Ureter (tissue), 1 donor: ENCODE data around the gene SLC1A1. TPM values are rescaled to one million over a fixed set of nuclear protein-coding genes. Genes with fewer than 3 reads are reported as not detected.
"Not testable (repeated sequence)": the region's sequence is repeated elsewhere in the genome, so short reads cannot be mapped to it uniquely, and the experiment has no call there.

Experiments used
- DNase-seq: peaks from one replicate; pipeline ENCODE4 v3.0.0-alpha.2; 2020; ENCODE audit warnings: low spot score
- total RNA-seq: library from RNA; stranded (reverse); gene quantifications from one replicate; pipeline ENCODE4 v1.2.4, GENCODE V29; 2023
- donor health status: DM: yes; HTN: yes; CAD: no.

The SLC1A1 gene
- total RNA-seq, 1 donor from 2014 or later: 5.0 TPM

GRCh38 chr9:4541856-4542255 lies 51.6 kb downstream of the SLC1A1 start:
- no peak for DNase-seq

- DNase-seq: not testable (repeated sequence)
Observed at GRCh38 chr9:4544714-4545113, 54.4 kb downstream of the SLC1A1 start.

- DNase-seq: no peak
Observed at GRCh38 chr9:4547016-4547415, 56.7 kb downstream of the SLC1A1 start.

DNA sequence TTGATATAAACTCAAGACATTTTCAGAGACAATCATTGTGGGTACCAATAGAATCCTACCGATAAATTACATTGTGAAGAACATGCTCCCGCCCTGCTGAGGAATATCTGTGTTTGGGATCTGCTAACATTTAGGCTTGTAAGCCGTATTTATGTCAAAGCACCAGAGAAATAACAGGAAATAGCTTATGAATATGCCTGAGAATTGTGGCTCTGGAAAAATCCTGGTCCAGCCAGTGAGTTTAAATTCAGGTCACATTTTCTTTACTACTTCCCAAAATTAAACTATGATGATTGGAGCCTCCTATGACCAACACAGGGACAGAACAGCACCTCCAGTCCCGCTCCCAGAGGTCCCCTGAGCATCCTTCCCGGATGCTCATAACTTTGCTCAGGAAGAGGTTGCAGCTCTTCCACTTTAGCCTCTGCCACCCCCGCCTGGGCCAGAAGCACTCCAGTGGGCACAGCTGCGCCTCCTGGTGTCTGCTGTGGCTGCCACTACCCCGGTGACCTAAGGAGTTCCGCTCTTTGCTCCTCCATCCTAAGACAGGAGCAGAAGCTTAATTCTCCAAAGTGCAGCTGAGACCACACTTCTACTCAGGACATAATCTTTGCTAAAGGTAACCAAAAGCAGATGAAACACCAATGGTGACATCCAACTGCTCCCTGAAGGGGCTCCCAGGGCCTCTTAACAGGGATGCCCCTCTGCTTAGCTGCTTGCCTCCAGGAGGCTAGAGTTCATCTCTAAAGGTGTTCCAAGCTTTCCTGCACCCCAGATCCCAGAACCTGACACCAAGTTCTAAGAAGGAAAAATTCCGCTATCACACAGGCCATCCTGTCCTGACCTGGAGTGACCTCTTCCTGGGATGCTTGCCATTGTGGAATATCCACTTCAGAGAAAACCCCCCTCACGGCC lies 58.8 kb downstream of the SLC1A1 start:
- DNase-seq: no peak

DNA sequence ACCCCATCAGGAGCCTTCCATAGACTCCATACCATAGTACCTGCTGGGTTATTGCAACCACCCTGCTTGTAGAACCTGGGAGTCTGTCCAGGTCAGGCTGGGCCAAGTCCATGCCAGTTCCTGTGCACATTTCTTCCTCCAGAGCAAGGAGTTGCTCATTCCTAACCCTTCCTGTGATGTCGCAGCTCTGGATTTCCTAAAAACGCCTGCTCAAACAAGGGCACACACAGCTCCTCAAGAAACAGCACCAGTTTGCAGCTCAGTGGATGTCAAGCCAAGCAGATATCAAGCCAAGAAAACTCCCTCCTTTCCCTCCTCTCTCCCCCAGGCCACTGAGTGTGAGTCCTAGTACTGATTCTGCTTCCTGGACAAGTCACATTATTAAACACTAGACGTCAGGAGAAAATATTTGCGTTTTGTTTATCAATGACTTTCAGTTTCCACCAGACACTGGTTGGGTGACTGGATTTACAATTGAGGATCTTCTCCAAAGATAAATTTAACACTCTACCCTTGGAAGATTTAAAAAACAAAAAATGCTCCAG lies 59.6 kb downstream of the SLC1A1 start:
- DNase-seq: no peak

DNA sequence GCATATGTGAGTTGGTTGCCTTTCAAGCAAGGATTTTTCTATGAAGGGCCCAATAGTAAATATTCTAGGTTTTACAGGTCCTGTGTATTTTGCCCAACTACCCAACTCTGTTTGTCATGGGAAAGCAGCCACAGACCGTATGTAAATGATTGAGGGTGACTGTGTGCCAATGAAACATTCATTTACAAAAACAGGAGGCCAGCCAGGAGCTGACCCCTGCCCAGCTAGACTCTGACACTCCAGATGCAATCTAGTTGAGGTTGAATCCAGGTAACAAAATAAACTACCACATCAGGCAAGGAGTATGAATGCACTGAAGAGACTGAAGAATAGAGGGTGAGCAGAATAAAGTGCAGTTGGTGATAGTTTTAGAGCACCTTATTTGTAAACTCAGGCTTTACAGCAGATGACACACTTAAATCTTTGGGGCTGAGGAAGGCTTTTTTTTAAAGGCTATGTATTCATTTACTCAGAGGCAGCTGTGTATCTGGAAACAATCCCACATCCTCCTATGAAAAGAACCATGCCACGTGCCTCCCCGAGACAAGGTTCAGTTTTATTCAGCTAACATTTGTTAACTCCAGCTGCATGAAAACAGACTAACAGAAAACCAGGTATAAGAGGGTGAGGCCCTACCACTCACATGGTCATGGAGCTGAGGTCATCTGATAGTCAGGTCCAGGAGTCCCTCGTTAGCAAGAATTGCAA lies 60.7 kb downstream of the SLC1A1 start:
- no peak for DNase-seq

- no peak for DNase-seq
Observed at GRCh38 chr9:4553951-4554381, 63.7 kb downstream of the SLC1A1 start.

DNA sequence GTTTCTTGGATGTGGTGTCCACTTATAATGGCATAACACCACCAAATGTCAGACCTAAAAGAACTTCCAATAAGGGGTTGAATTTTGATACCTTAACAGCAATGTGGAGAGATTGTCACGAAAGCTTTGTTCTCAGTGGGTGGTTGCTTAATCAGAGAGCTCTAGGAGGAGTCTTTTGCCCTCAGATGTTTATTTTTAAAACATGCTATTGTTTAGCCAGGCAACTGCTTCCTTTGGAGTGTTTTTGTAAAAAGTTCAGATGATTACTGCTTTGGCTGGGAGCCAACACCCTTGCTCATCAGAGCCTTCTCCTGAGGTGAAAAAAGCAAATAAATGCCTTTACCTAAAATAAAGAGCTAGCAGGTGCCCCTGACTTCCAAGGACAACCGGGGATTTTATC lies 65.0 kb downstream of the SLC1A1 start:
- DNase-seq: no peak

- DNase-seq: no peak
Observed at GRCh38 chr9:4558371-4558998, 68.2 kb downstream of the SLC1A1 start.

GRCh38 chr9:4559261-4560182 lies 69.3 kb downstream of the SLC1A1 start:
- no peak for DNase-seq

DNA sequence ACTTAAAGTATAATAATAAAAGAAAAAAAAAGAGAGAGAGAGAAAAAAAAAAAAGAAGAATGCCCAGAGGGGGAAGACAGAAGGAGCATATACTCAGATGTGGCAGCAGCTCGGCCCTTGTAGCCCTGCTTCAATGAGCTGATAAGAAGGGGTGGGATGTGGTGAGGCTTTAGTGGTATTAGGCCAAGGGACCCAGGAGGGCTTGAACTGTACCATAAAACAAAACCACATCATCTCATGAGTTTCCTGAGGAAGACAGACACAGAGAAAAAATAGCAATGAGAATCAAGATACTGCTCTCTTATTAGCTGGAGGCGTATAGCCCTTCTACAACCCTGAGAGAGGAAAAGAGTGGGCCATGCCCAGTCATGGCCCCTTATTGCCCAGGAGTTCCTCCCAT lies 72.8 kb downstream of the SLC1A1 start:
- DNase-seq: no peak

DNA sequence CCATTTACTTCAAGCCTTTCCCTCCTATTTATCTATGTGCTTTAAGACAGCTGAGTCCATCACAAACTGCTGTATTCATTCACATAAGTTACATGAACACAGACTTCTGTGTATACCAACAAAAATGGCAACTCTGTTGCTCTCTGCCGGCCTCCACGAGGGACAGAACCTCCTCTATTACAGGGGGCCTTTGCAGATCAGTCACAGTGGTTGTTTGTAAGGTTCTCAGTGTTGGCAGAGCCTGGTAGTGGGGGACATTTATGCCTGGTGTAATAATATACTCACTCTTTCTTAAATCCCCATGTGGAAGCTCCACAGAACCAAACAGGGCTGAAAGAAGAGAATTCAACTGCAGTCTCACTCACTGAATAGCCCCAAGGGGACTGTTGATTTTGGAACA lies 76.5 kb downstream of the SLC1A1 start:
- DNase-seq: no peak

- no peak for DNase-seq
Observed at GRCh38 chr9:4567601-4568000, 77.3 kb downstream of the SLC1A1 start.

DNA sequence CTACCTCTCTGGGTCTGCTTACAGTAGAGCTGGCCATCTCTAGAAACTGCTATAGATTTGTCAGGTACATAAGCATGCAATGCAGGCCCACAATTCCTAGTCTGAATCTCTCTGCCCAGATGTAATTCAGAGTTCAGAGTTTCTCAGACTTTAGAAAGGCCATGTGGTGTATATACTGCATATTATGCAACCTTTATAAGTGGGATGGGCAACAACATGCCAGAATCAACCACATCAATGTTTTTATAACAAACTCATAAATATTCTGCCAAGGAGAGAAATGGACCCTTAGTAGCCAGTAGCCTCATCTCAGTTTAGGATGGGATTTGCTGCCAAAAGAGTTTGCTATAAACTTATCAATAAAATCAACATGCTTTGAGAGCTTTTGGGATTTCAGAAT lies 78.8 kb downstream of the SLC1A1 start:
- no peak for DNase-seq

GRCh38 chr9:4572184-4572826 lies 82.0 kb downstream of the SLC1A1 start:
- no peak for DNase-seq

DNA sequence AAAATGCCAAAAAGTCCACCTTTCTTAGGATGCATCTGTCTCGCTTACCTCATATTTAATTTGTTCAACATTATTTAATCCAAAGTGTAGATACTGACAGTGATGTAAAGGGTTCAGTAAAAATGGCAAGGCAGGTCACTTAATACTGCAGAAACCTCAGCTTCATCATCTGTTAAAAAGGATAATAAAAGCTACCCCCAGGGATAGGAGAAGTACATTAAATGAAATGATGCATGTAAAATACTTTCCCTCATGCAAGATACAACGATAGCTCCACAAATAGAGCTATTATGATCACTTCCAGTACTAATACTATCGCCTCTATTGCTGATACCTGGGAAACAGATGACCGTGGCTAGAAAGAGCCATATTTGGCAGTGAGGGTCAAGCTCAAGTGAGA lies 82.9 kb downstream of the SLC1A1 start:
- no peak for DNase-seq

GRCh38 chr9:4573634-4574389 lies 83.5 kb downstream of the SLC1A1 start:
- no peak for DNase-seq

GRCh38 chr9:4574657-4575243 lies 84.5 kb downstream of the SLC1A1 start:
- DNase-seq: no peak

GRCh38 chr9:4575997-4576396 lies 85.7 kb downstream of the SLC1A1 start:
- no peak for DNase-seq

DNA sequence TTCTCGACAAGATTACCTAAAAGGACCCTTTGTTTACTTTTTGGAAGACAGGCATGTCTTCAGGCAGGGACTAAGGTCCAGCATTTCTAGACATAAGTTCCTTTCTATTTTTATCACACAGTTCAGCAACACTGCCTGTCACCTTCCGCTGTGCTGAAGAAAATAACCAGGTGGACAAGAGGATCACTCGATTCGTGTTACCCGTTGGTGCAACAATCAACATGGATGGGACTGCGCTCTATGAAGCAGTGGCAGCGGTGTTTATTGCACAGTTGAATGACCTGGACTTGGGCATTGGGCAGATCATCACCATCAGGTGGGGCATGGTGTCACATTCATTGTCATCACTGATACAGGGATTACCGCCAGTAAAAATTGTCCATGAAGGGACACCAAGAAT lies 86.2 kb downstream of the SLC1A1 start:
- DNase-seq: no peak
